NCI-H1417 treated with DMSO at 0.1 percent for 48 hours (cell line): ENCODE measurements around the gene TRIM27.
"Not testable (repeated sequence)": the region's sequence is repeated elsewhere in the genome, so short reads cannot be mapped to it uniquely, and the experiment has no call there.

Experiments used
- DNase-seq: peaks from one replicate; lab custom pipeline; 2025; lab: John Stamatoyannopoulos, UW

Gene TRIM27

GRCh38 chr6:28923318-28924102, at the start of gene TRIM27:
Gene TRIM27, minus strand, starts transcription at chr6:28923985. Its CDS starts 353 bp downstream, at chr6:28923632.
- DNase-seq: no peak

GRCh38 chr6:28970056-28970455, 46.3 kb upstream of the TRIM27 start:
- DNase-seq: not testable (repeated sequence)

- no peak for DNase-seq
These were observed 45.3 kb upstream of the TRIM27 start for GRCh38 chr6:28969129-28969528.

- DNase-seq: no peak
These were observed 44.7 kb upstream of the TRIM27 start for GRCh38 chr6:28968476-28968875.

DNA sequence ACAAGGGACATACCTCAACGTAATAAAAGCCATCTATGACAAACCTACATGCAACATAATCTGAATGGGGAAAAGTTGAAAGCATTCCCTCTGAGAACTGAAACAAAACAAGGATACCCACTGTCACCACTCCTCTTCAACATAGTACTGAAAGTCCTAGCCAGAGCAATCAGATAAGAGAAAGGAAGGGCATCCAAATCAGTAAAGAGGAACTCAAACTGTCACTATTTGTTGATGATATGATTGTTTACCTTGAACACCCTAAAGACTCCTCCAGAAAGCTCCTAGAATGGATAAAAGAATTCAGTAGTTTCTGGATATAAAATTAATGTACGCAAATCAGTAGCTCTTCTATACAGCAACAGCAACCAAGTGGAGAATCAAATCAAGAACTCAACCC, 41.9 kb upstream of the TRIM27 start:
- DNase-seq: no peak

GRCh38 chr6:28960846-28961500, 37.2 kb upstream of the TRIM27 start:
- no peak for DNase-seq

- DNase-seq: not testable (repeated sequence)
These were observed 34.9 kb upstream of the TRIM27 start for GRCh38 chr6:28958561-28959243.

DNA sequence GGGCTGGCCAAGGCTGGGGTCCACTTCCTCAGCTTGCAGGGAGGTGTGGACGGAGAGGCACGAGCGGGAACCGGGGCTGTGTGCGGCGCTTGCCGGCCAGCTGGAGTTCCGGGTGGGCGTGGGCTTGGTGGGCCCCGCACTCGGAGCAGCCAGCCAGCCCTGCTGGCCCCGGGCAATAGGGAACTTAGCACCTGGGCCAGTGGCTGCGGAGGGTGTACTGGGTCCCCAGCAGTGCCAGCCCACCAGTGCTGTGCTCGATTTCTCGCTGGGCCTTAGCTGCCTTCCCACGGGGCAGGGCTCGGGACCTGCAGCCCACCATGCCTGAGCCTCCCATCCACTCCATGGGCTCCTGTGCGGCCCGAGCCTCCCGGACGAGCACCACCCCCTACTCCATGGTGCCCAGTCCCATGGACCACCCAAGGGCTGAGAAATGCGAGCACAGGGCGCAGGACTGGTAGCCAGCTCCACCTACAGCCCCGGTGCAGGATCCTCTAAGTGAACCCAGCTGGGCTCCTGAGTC, 34.1 kb upstream of the TRIM27 start:
- DNase-seq: not testable (repeated sequence)

DNA sequence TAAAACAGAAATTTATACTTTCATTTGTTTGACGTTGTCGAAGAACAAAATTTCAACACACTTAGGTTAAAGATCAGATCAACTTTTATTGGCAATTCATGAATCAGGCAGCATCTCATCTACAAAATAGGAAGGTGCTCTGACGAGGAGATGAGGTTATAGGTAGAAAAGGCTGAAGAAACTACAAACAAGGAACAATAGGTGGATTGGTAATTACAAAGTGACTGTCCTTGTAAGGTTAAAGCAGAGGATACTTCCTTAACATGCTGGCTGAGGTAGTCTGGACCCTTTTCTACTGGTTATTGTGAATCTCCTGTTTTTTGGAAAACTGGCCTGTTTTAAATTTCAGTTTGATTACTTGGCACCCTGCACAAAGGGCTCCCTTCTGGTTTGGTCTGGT, 32.5 kb upstream of the TRIM27 start:
- DNase-seq: no peak

- DNase-seq: no peak
These were observed 29.9 kb upstream of the TRIM27 start for GRCh38 chr6:28953585-28954258.

DNA sequence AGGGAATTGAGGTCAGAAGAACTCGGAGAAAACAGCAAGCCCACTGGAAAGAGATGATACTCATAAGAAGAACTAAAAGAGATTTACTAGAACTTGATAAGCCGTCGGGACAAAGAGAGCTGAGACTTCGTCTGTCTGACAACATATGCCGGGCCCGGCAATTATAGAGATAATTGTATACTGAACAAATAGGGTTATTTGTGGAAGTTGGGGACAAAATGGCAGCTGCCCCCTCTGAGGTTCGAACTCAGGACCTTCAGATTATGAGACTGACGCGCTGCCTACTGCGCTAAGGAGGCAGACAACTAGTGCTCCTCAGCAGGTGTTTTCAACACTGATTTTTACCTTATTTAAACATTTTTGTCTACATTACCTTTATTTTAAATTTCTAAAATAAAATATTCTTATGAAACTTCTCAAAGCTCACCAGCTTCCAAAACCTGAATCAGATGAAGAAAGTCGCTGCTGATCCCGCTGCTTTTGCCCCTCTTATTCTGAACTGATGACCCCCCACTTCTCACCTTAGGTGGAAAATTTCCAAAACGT, 29.3 kb upstream of the TRIM27 start:
- DNase-seq: no peak

GRCh38 chr6:28949656-28950195, 25.9 kb upstream of the TRIM27 start:
- not testable (repeated sequence) for DNase-seq

DNA sequence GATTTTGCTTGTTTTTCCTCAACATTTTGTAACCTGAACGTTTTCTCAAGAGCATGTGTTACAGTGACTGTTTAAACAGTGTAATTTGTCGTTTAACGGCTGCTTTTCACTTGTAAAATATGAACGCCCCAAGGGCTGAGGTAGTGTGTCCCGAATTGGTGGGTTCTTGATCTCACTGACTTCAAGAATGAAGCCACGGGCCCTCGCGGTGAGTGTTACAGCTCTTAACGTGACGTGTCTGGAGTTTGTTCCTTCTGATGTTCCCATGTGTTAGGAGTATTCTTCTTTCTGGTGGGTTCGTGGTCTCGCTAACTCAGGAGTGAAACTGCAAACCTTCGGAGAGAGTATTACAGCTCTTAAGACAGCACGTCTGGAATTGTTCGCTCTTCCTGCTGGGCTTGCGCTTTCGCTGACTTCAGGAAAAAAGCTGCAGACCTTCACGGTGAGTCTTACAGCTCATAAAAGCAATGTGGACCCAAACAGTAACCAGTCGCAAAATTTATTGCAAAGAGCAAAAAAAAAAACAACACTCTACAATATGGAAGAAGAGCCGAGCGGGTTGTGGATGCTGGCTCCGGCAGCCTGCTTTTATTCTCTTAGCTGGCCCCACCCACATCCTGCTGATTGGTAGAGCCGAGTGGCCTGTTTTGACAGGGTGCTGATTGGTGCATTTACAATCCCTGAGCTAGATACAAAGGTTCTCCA, 25.1 kb upstream of the TRIM27 start:
- DNase-seq: no peak

DNA sequence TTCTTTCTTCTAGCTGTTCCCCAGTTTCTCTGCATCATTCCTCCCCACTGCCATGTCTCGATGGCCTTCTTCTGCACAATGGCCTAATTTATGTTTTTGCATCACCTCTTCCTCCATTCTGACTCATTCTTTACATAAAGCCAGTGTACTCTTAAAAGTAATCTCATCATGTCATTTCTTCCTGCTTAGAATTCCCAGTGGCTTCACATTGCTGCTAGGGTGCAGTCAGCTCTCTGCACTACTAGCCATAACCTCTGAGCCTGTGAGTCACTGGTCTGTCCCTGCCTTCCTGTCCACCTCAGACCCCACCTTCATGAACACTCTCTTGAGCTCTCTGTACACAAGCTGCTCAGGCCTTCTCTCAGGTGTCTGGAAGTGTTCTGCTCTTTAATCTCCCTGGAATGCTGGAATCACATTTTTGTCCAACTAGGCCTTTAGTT, 24.1 kb upstream of the TRIM27 start:
- no peak for DNase-seq

DNA sequence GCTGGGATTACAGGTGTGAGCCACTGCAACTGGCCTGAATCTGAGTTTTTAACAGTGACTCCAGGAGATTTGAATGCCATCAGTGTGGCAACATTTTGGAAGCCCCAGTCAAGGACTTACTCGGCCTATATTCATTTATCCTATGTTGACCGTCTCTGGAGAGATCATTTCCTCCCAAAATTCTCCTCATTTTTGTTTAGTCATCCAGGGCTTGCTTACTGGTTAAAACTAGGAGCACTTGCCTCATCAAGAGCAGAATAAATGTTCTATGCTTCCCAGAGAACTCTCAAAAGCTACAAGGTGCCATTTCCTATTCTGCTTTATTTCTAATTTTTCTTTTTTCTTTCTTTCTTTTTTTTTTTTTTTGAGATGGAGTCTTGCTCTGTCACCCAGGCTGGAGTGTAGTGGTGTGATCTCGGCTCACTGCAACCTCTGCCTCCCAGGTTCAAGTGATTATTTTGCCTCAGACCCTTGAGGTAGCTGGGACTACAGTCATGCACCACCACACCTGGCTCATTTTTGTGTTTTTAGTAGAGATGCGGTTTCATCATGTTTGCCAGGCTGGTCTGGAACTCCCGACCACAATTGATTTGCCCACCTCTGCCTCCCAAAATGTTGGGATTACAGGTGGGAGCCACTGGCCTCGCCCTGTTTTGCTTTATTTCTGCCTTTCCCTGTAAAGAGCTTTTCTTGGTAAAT, 23.4 kb upstream of the TRIM27 start:
- DNase-seq: no peak

GRCh38 chr6:28945349-28945748, 21.6 kb upstream of the TRIM27 start:
- no peak for DNase-seq

- no peak for DNase-seq
These were observed 20.7 kb upstream of the TRIM27 start for GRCh38 chr6:28944412-28944865.

DNA sequence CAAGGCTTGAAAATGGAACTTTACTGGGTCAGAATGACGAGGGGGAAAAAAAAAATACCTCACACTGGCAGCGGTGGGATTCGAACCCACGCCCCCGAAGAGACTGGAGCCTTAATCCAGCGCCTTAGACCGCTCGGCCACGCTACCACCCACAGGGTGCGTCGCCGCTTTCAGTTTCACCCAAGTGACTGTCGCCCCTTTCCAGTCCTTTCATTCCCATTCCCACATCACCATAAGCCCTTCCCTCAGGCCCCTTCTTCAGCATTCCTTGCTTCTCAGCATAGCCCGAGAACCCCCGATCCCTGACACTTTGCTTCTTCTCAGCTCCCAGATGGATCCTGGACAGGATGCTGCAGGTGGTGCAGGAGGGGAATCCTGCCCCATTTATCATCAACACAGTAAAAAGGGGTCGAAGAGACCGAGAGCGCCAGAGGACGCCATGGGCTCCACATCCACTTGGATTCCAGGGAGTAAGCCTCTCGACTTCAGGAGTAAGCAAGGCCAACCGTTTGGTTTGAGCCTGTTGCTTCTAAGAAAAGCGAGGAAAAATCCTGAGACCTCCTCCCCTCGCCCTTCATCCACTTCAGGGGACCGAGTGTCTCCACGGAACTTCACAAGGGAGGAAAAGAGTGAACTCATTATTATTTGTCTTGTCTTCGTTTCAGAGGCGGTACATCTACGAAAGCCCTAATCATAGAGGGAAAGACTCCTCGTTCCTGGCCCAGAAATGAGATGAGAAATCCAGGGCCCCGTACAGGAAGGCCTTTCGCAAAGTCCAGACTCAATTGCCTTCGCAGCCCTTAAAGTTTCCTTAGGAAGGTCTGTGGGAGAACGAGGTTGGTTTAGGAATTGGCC, 20.0 kb upstream of the TRIM27 start:
- no peak for DNase-seq

GRCh38 chr6:28943223-28943556, 19.4 kb upstream of the TRIM27 start:
- no peak for DNase-seq
